Measurements from ENCODE around the gene CEACAM8. TPM values are rescaled to one million over a fixed set of nuclear protein-coding genes. Genes with fewer than 3 reads are reported as not detected.

The CEACAM8 gene
- total RNA-seq, 1 experiment from 2014 or later: not detected

DNA sequence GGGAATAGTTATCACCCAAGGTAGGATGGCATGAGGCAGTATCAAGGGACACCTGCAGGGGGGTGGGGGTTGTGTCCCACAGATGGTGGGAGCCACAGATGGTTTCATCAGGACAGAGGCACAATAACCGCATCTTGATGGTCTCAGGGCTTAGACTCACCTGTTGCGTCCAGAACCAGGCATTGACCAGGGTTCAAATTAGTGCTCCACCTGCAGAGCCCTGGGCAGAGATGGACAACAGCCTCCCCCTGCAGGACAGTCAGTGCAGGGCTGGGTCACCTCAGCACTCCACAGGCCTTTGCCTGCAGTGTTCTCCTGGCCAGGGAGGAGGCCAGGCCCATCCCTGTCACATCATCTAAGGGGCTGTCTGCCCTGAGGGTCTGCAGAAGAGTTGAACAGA lies 51.9 kb downstream of the CEACAM8 start:
- H2AFZ ChIP-seq (ENCODE audit: low read depth, low read length, poor library complexity, severe bottlenecking): no peak overlapping the region
- TF ChIP-seq, protein P1, sequence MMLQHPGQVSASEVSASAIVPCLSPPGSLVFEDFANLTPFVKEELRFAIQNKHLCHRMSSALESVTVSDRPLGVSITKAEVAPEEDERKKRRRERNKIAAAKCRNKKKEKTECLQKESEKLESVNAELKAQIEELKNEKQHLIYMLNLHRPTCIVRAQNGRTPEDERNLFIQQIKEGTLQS (IDR thresholded peaks at IDR 0.05): no peak
- no peak for TF ChIP-seq SP1 (IDR thresholded peaks at IDR 0.05; ENCODE audit: low read depth)
- TF ChIP-seq ZNF274 (IDR thresholded peaks at IDR 0.05; ENCODE audit: low read depth, low read length): no peak
- TF ChIP-seq FOSL1 (IDR thresholded peaks at IDR 0.05; ENCODE audit: low read depth): no peak
- no peak for TF ChIP-seq YY1 (IDR thresholded peaks at IDR 0.05; ENCODE audit: extremely low read depth, insufficient replicate concordance, low read depth, low read length)
- TF ChIP-seq, protein P2, sequence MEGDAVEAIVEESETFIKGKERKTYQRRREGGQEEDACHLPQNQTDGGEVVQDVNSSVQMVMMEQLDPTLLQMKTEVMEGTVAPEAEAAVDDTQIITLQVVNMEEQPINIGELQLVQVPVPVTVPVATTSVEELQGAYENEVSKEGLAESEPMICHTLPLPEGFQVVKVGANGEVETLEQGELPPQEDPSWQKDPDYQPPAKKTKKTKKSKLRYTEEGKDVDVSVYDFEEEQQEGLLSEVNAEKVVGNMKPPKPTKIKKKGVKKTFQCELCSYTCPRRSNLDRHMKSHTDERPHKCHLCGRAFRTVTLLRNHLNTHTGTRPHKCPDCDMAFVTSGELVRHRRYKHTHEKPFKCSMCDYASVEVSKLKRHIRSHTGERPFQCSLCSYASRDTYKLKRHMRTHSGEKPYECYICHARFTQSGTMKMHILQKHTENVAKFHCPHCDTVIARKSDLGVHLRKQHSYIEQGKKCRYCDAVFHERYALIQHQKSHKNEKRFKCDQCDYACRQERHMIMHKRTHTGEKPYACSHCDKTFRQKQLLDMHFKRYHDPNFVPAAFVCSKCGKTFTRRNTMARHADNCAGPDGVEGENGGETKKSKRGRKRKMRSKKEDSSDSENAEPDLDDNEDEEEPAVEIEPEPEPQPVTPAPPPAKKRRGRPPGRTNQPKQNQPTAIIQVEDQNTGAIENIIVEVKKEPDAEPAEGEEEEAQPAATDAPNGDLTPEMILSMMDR (IDR thresholded peaks at IDR 0.05 in 2 of 3, conservative IDR thresholded peaks at IDR 0.05 in 1 of 3; ENCODE audit: borderline replicate concordance in 1 of 3, insufficient read depth in 1 of 3, low read depth in 2 of 3, low read length in 2 of 3): 0 out of 6 replicates have a peak, but pooled peaks of 1 of the 3 experiments have one; percentile 24
- TF ChIP-seq RAD21 (IDR thresholded peaks at IDR 0.05; ENCODE audit: low read depth): peak; percentile 9; the same call in 1 of the 2 replicates
- no peak for TF ChIP-seq JUND (IDR thresholded peaks at IDR 0.05)
- TF ChIP-seq POLR2A (IDR thresholded peaks at IDR 0.05; ENCODE audit: borderline replicate concordance, extremely low read depth, insufficient read depth, insufficient read length): no peak
- no peak for TF ChIP-seq CBX3 (IDR thresholded peaks at IDR 0.05; ENCODE audit: low read depth)
- TF ChIP-seq EZH2 (IDR thresholded peaks at IDR 0.05): no peak
- TF ChIP-seq ZFX (IDR thresholded peaks at IDR 0.05): 0 out of 2 replicates have a peak, but pooled peaks have one; percentile 17
- no peak for TF ChIP-seq SIN3A (IDR thresholded peaks at IDR 0.05; ENCODE audit: low read depth)
- no peak for TF ChIP-seq TCF7L2 (IDR thresholded peaks at IDR 0.05; ENCODE audit: borderline replicate concordance, extremely low read depth, insufficient read depth, insufficient read length)
- TF ChIP-seq POLR2AphosphoS5 (IDR thresholded peaks at IDR 0.05; ENCODE audit: low read depth, low read length): no peak
- TF ChIP-seq, protein P3, sequence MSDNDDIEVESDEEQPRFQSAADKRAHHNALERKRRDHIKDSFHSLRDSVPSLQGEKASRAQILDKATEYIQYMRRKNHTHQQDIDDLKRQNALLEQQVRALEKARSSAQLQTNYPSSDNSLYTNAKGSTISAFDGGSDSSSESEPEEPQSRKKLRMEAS (IDR thresholded peaks at IDR 0.05): no peak
- TF ChIP-seq, protein P4, sequence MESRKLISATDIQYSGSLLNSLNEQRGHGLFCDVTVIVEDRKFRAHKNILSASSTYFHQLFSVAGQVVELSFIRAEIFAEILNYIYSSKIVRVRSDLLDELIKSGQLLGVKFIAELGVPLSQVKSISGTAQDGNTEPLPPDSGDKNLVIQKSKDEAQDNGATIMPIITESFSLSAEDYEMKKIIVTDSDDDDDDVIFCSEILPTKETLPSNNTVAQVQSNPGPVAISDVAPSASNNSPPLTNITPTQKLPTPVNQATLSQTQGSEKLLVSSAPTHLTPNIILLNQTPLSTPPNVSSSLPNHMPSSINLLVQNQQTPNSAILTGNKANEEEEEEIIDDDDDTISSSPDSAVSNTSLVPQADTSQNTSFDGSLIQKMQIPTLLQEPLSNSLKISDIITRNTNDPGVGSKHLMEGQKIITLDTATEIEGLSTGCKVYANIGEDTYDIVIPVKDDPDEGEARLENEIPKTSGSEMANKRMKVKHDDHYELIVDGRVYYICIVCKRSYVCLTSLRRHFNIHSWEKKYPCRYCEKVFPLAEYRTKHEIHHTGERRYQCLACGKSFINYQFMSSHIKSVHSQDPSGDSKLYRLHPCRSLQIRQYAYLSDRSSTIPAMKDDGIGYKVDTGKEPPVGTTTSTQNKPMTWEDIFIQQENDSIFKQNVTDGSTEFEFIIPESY (IDR thresholded peaks at IDR 0.05; ENCODE audit: extremely low read depth, insufficient replicate concordance, low read length): no peak
- no peak for TF ChIP-seq EZH2phosphoT487 (IDR thresholded peaks at IDR 0.05; ENCODE audit: borderline replicate concordance)
- TF ChIP-seq ELF1 (IDR thresholded peaks at IDR 0.05; ENCODE audit: borderline replicate concordance, low read depth): no peak
- TF ChIP-seq EGR1 (IDR thresholded peaks at IDR 0.05; ENCODE audit: low read depth): no peak
- no peak for TF ChIP-seq SRF (IDR thresholded peaks at IDR 0.05; ENCODE audit: low read depth)
- TF ChIP-seq, protein P5, sequence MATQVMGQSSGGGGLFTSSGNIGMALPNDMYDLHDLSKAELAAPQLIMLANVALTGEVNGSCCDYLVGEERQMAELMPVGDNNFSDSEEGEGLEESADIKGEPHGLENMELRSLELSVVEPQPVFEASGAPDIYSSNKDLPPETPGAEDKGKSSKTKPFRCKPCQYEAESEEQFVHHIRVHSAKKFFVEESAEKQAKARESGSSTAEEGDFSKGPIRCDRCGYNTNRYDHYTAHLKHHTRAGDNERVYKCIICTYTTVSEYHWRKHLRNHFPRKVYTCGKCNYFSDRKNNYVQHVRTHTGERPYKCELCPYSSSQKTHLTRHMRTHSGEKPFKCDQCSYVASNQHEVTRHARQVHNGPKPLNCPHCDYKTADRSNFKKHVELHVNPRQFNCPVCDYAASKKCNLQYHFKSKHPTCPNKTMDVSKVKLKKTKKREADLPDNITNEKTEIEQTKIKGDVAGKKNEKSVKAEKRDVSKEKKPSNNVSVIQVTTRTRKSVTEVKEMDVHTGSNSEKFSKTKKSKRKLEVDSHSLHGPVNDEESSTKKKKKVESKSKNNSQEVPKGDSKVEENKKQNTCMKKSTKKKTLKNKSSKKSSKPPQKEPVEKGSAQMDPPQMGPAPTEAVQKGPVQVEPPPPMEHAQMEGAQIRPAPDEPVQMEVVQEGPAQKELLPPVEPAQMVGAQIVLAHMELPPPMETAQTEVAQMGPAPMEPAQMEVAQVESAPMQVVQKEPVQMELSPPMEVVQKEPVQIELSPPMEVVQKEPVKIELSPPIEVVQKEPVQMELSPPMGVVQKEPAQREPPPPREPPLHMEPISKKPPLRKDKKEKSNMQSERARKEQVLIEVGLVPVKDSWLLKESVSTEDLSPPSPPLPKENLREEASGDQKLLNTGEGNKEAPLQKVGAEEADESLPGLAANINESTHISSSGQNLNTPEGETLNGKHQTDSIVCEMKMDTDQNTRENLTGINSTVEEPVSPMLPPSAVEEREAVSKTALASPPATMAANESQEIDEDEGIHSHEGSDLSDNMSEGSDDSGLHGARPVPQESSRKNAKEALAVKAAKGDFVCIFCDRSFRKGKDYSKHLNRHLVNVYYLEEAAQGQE (IDR thresholded peaks at IDR 0.05; ENCODE audit: low read depth): no peak
- no peak for TF ChIP-seq CEBPB (IDR thresholded peaks at IDR 0.05; ENCODE audit: low read depth)
- DNase-seq (ENCODE audit: low read depth, low spot score) (no peak), ATAC-seq (peak; percentile 63)
- no peak overlapping the region for H3K4me2 ChIP-seq (ENCODE audit: low read length)
- BruUV-seq (replicated peaks): no TSS peak
- no peaks in the 10 kb centered on the region for H3K4me1 ChIP-seq (ENCODE audit: control insufficient read depth in 1 of 2, insufficient read depth in 2 of 2, low read length in 2 of 2)
- no peaks in the 10 kb centered on the region for H4K20me1 ChIP-seq (ENCODE audit: insufficient read depth)
- ChIA-PET POLR2A (no interaction called here), RAD21 (ENCODE audit: low non-redundant PET in 1 of 2, low total read pairs in 2 of 2, uncharacterized antibody in 2 of 2, unreplicated experiment in 2 of 2) (no interaction called here), CTCF (no interaction called here)
- no peaks in the 10 kb centered on the region for H3K9me3 ChIP-seq (ENCODE audit: control insufficient read depth in 1 of 2, insufficient read depth in 1 of 2, low read depth in 1 of 2, low read length in 2 of 2)
- no peaks in the 10 kb centered on the region for H3K9me2 ChIP-seq (ENCODE audit: insufficient read depth)
- intact Hi-C loops (cut with micrococcal nuclease): no loop called here
- no peaks in the 10 kb centered on the region for H3K36me3 ChIP-seq (ENCODE audit: control insufficient read depth in 1 of 2, insufficient read depth in 2 of 2, low read length in 2 of 2)
- no peaks in the 10 kb centered on the region for H3K79me2 ChIP-seq (ENCODE audit: insufficient read depth, low read length)
- no peak overlapping the region for H3K4me3 ChIP-seq (replicated peaks in 1 of 2; ENCODE audit: low read depth in 1 of 2, low read length in 2 of 2)
- H3K9ac ChIP-seq (ENCODE audit: low read length): no peak overlapping the region
- H3K27ac ChIP-seq (ENCODE audit: low read depth, low read length): no peak overlapping the region
- no peaks in the 10 kb centered on the region for H3K27me3 ChIP-seq (ENCODE audit: insufficient read depth, low read length)

Measured in HCT116 (cell line).